GM10847 (cell line): ENCODE measurements around the gene RDH5.

Source experiments
- POLR2A ChIP-seq: IDR thresholded peaks from 2 replicates; pipeline ENCODE4 v1.6.1; 2011; ENCODE audit not compliant: insufficient read length; ENCODE audit errors: extremely low read depth

The RDH5 gene

DNA sequence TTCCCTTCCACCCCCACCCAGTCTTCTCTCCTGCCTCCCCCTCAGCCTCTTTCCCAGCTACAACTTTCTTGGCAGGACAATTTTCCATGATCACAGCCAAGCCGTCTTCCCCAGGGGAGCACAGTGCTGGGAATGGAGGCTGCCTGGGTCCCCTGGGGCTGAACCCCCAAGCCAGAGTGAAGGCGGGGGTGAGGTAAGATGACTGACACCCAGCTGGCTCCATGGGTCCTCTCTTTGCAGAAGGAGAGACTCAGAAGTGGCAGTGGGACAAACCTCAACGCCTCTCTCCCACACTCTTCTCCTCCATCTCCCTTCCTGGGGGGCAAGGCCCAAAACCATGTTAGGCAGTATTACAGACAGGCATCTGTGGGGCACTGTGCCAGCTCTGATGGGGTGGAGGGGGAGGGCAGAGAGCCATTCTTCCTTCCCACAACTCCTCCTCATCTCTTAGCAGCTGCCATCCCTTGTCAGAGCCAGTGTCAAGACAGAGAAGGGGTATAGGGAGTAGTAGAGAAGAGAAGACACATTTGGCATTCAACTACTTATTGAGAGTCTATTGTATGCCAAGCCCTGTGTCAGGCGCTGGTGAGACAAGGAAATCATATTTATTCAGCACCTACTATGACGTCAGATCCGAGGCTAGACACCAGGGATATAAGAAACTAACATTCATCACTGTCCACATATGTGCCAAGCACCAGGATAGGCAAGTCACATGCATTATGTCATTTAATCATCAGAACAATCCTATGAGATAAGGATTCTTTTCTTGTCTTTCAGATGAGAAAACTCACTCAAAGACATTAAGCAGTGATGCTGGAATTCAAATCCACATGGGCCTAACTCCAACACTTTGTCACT, 16.1 kb upstream of the RDH5 start:
- TF ChIP-seq POLR2A = no peak

DNA sequence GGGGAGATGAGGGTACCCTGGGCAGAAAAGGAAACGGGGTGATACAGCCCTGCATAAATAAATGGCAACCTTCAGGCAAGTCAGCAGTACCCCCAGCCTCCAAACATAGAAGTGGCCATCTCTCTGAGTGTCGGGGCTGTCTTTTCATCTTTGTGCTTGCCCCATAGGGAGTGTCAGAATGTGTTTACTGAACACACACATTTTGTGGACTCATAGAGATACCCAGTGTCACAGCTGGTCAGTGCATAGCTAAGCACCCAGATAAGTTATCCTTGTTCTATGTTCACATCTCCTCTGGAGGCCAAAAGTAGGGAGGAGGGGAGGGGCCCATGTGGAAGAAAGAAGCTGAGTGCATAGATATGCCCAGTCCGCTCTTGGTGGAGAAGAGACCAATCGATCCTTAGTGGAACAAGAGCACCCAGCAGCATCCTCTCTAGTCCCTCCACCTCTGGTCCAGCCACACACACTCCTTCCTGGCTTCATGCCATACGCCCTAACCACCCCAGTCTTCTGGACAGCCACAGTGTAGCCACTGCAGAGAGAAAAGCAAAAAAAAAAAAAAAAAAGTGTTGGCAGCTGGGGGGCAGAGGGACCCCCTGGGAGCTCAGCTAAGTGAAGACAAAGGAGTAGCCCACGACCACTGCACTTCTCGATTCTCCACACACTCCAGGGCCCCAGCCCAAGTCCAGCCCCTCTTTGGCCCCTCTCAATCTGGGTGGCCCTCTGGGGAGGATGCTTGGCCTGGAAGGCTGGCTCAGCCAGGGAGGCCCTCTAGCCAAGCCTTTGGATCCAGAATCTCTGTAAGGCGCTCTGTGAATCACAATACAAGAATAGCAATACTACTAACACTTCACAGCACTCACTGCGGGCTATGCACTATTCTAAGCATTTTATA, 15.1 kb upstream of the RDH5 start:
- TF ChIP-seq POLR2A = no peak

DNA sequence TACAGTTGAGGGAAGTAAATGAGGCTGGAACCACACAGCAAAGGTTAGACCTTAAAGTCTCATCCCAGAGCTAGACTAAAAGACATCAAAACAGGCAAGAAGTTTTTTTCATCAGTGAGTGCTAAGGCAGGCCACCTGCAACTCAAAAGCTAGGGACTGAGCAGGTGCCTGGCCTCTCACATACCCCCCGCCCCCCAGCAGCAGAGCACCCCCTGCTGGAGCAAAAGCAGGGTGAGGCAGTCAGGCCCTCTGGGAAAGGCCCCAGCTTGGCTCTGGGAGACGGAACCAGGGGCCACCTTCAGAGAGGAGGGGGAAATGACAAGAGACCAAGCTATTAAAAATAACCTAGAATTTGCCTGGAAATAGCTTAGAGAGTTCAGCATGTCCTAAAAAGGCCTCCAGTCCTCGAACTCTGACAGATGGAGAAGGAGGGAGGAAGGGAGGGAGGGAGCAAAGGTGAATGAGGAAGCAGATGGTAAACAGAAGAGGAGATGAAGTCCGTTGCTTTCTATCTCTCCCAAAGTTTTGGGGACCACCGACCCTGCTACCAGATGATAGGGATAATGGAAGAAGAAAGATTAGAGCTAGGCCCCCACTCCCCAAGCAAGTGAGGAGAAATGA, 14.3 kb upstream of the RDH5 start:
- TF ChIP-seq POLR2A = no peak

DNA sequence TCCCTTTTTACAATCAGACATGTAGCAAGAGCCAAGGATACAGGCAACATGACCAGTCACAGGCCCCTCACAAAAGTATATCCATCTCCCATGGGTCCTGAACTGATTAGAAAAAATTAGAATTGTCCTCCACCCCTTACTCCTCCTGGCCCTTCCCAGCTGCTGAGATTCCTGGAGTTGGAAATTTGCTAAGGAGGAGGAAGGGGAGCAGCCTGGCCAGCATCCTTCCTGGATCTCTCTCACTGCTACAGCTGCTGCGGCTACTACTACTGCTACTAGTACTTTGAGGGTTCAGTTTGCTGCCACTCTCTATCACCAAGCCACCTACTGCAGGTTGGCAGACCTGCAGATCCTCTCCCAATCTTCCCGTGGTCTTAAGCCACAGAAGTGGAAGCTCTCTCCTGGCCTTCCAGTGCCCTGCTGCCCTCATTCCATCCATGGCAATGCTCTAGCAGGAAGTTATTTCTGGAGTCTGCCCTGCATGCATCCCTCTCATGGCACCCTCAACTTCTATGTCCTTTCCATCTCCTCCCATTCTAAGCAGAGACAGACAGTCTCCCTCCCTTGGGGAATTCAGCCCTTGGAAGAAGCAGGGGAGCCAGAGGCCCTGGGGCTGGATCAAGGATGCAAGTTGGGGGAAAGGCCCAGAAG, 13.5 kb upstream of the RDH5 start:
- no peak for TF ChIP-seq POLR2A

DNA sequence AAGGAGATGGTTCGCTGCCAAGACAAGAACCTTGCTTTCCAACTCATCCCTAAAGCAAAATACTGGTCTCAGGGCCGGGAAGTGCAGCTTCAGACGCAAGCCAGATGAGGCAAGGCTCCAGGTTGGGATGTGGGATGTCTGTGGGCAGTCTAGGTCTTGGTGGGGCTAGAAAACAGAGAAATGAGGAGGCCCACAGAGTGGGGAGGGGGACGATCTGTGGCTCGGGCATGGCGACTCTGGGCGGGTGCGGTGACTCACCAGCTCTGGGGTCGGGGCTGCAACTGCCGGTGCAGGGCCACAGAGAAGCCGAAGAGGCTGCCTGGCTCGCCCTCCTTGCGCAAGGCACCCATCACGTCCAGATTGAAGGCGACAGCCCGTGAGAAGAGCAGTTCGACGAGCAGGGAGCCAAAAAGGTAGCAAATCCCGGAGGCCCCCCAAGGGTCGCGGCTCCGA, 12.9 kb upstream of the RDH5 start:
- TF ChIP-seq POLR2A = no peak

DNA sequence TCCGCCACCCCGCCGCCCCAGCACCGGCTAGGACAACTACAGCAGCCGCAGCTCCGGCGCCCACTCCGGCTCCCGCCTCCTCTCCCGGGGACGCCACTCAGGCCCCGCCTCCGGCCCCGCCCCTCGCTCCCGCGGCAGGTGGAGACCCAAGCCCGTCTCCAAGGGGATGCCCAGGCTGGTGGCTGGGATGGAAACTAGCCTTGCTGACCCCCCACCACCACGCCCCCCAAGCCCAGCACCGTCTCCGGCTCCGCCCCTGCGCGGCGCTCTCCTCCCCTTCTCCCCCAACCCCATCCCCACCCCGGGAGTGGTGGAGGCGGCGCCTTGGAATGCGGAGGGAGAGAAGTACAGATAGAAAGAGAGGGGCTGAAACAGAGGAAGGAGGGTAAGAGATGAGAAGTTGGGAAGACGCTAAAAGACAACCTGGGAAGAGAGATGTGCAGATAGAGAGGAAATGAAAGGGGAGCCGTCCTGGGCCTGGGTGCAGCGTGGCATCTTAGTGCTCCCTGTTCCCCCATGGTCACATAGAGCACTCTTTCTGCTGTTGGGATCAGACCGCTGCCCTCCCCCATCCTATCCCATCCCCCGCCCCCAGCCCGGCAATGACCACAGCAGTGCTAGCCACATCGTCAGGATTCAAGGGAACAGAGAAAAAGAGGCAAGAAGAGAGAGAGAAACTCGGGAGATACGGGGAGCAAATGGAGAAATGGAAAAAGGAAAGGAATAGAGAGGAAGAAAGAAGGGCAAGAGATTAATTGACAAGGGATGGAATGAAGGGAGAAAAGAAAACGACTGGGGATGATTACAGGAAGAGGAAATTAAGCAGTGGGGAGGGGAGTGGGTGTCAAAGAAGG, 12.1 kb upstream of the RDH5 start, which contains the start of gene ITGA7:
ITGA7 (minus strand) TSS at position 64 of the 854 bp plus-strand sequence. CDS start 222 bp downstream, outside the sequence.
- no peak for TF ChIP-seq POLR2A

DNA sequence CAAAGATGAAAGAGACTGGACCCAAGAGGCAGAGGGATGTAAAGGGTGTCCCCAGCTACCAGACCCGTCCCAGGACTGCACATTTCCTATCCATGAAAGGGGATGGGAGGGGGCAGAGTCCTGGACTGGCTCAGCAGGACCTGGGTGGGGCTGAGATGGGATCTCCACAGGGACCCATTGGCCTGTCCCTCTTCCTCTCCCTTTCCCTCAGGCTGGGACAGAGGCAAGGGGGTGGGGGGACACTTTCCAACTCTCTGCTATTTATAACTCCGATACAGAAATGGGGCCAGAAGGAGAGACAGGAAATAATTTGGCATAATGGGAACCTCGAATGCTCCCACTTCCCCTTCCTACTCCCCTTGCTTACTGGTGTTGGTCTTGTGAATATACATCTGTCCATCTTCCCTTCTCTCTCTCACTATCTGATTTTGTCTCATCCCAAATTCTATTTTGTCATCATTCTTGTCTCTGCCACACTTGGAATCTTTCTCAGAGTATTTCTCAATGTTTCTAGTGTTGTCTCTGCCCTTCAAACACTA, 11.4 kb upstream of the RDH5 start:
- no peak for TF ChIP-seq POLR2A

DNA sequence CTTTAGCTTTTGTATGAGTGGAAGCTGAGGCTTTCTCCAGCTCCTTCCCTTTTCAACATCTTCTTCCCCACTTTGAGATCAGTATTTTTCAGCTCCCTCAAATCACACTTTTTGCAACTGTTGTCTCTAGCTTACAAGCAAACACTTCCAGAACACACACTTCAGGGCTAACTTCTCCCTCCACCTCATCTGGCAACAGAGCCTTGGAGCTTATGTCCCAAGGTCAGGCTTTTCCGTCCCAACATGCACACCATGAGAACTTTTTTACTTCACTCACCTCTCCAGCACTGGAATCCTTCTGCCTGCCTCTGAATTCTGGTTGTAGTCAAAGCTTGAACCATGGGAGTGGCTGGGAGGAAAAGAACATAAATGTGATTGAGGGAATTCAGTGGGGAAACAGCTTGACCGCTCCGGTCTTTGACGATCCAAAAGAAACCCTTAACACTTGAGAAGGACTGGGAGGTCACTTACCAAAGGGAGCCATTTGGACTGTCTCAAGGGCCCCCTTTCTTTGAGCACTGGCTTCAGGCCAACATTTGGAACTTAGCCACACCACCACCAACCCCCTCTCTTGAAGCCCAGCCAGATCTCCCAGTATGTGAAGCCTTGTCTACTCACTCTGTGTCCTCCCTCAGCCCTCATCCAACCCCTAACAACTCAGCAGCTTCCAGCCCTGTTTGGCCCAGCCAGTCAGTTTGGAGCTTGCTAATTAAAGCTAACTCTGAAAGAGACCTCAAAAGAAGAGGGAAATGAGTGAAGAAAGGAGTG, 8.2 kb upstream of the RDH5 start:
- TF ChIP-seq POLR2A = no peak

DNA sequence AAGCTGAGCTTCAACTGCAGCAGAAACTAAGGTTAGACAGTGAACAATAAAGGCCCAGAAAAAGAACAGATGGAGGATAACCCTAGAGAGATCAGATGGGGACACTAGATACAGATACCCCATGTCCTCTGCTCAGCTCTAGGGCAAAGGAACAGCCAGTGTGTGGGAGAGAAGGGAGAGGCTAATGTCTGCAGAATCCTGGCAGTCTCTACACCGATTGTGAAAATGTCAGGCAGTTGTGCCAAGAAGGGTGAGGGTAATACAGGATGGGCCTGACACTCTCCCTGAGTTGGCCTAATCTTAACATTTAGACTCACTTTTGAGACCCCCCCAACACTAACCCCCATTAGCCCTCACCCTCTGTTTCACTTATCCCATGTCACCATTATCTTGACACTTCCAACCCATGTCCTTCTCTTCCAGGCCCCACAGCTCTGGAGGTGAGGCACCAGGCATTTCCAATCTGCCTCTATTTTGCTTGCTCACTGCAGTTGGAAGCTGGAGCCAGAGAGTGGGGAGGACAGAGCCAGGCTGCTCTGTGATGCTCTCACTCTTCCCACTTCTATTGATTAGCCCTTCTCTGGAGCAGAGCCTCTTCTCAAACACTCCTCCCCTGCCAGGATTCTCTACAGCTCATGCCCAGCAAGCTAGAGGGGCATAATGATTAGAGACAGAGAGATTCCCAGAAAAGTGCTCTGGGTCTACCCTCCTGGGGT, 7.3 kb upstream of the RDH5 start:
- TF ChIP-seq POLR2A = no peak

DNA sequence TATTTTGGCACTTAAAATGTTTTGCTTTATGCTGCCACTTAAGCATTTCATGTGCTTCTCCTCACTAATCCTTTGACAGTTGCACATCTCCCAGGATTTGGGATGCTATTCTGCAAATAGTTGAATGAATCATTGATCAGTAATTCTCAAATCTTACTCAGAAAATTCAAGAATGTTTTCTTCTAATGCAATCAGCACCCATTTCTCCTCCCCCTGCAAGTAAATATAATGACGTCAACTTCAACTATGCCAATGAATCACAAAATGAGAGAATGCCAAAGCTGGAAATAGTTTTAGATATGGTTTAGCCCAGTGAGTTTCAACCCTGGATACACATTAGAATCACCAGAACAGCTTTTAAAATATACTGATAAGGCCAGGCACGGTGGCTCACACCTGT, 6.5 kb upstream of the RDH5 start:
- TF ChIP-seq POLR2A = no peak

DNA sequence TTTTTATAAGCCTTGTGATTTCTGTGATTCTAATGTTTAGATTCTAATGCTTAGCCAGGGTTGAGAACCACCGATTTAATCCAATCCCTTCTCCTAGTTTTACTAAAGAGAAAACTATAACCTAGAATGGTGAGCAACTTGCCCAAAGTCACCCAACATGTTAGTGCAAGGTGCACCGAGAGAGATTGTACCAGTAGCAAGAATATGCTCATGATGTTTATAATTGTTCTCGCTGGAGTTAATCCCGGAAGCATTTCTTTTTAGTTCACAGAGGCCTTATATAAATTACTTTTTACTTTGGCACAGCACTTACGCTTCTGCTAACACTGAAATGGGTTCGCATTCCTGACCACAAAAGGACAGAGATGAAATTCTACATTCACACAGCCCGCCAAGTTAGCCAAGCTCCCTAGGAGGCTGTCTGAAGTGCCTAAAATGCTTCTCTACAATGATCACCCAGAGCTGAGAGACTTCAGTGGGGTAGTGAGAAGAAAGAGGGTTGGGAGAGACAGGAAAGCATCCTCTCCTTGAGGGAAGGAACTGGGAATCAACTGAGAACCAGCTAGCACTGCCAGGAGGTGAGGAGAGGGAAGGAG, 4.9 kb upstream of the RDH5 start:
- no peak for TF ChIP-seq POLR2A
